ENCODE results near the gene RTTN.

- TF ChIP-seq POLR2AphosphoS5 (IDR thresholded peaks at IDR 0.05; ENCODE audit: low read depth, low read length): no peak
- no peak for TF ChIP-seq REST (IDR thresholded peaks at IDR 0.05; ENCODE audit: insufficient read depth in 1 of 2, low read depth in 2 of 2, low read length in 2 of 2)
- TF ChIP-seq TAF1 (IDR thresholded peaks at IDR 0.05; ENCODE audit: borderline replicate concordance, insufficient read depth, low read length): no peak
- TF ChIP-seq SIN3A (IDR thresholded peaks at IDR 0.05; ENCODE audit: borderline replicate concordance, insufficient read depth, low read length): no peak
- no peak for TF ChIP-seq FOXP2 (optimal IDR thresholded peaks at IDR 0.05; ENCODE audit: borderline replicate concordance, extremely low read depth, extremely low read length, insufficient read depth)
These were observed 127.4 kb downstream of the RTTN start for GRCh38 chr18:70078106-70078505.

Measured in PFSK-1 (cell line).